GM18861 (cell line): ENCODE measurements around the gene CMSS1.
A peak's percentile ranks its signal among the peaks of the same experiment; 100 is the strongest.

Experiments
- ATAC-seq: cut with Tn5 transposase; IDR thresholded peaks from one replicate; pipeline ENCODE4 v1.9.1; 2021; ENCODE audit not compliant: unreplicated experiment

Gene CMSS1

DNA sequence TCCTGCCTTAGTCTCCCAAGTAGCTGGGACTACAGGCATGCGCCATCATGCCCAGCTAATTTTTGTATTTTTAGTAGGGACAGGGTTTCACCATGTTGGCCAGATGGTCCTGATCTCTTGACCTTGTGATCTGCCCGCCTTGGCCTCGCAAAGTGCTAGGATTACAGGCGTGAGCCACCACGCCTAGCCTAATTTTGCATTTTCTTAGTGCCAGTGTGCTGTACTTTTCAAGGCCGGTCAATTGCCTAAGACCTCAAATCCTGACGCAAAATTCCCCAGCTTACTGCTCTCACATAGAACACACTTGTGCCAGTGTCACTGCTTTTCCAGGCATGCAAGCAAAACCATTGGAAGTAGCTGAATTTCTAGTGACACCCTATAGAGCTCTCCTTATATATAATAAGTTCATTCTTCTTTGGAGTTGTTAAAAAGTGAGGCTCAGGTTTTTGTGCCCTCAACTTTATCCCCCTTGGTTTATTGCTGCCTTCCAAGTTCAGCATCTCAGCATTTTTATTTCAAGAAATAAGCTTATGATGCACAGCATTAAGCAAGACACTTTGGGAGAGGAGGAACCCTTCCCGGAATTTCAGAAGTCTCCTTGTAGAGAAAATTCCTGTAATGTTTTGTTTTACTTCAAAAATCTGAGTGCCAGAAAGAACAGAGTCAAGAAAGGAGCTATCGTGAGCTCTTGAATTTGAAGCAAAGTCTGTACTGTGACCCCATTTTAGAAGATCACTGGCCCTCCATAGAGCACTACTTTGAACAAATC, 203.4 kb downstream of the CMSS1 start:
- ATAC-seq = no peak

DNA sequence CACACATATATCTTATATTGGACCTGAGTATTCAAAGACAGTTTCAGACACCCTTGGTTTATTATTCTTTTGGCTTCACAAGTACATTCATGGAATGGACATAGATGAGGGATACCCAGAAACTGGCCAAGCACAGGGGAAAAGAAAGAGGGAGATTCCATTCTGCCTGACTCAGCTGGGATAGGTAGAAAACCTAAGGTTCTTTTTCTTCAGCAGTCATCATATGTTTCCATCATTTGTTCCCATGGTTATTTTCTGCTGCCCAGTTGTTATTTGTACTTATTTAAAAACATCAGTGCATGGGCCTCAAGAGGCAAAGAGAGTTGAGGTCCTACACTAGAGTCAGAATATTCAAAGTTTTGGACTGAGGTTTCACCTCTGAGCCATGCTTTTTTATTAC, 204.8 kb downstream of the CMSS1 start:
- no peak for ATAC-seq

DNA sequence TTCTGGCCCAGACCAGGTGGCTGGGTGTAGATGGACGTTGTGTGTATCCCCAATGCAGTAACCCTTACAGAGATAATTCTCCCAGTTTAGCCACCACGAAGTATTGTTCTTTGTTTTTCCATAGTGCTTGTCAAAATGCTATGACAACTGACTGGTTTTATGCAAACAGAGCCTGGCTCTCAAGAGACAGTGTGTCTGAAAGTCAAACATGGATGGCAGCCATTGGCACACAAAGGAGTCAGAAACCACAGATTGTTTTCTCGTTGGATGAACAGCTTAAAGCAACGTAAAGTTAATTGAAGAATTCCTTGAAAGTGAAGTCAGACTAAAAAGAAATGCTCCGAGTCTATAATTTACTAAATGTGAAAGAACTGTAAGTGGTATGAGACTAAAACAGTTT, 205.5 kb downstream of the CMSS1 start:
- no peak for ATAC-seq

DNA sequence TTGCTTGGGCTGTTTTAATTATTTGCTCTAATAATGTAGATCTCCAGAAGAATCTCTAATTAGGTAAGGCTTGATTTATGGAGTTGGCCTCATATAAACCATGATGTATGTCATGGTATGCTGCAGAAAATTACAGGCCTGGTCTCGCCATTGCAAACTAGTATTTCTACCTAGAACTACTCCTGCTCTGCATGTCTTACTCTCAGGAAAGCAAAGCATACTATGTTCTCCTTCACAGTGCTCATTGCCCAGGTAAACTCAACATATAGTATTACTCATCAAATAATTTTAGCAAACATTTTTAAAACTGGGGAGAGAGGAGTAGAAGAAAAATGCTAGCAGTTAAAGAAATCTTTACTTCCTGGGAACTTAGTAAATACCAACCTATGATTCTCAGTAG, 205.9 kb downstream of the CMSS1 start:
- no peak for ATAC-seq

DNA sequence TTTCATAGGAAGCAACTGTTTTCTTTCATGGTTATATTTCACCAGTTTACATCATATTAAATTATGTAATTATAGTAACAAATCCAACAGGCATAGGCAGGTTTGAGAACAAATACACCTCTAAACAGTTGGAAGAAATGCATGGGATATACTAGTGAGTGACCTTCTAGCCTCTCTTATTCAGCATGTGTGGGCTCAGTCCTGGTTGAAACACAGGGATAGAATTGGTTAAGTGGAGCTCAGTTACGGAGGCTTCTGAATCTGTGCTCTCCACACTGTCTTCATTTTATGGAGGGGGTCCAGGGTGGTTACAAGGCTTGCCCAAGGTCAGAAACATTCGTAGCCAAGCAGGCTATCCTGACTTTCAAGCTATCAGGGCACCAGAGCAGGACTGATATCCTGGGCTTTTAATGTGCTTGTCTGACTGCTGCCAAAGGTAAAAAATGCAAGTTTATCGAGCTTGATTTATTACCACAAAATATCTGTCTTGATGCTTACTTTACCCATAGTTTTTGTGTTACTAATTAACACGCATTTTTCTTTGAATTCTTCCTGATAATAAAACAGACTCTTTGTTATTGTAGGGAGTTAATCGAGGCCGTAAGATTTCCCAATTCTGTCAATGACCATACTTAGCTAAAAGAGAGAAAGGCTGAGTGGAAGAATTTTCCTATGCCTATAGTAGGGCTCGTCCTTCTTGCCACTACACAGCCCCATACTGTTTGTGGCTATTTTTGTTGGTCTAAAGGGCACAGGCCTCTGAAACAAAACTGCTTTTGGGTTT, 207.1 kb downstream of the CMSS1 start:
- ATAC-seq = no peak

DNA sequence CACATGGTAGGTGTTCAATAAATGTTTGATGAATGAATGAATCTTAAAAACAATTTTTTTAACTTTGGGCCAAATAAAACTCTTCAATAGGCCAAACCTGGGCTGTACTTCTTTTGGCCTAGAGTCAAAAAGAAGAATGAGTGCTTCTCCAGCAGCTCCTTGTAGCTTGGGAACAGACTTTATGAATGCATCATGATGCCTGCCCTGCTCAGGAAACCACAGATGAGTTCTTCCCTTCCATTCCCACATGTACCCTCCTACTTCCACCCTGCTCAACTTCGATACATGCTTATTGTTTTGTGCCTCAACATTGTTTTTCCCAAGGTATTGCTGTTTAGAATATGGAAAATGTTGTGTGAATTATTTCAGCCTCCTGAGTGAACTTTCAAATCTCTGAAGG, 209.7 kb downstream of the CMSS1 start:
- no peak for ATAC-seq

DNA sequence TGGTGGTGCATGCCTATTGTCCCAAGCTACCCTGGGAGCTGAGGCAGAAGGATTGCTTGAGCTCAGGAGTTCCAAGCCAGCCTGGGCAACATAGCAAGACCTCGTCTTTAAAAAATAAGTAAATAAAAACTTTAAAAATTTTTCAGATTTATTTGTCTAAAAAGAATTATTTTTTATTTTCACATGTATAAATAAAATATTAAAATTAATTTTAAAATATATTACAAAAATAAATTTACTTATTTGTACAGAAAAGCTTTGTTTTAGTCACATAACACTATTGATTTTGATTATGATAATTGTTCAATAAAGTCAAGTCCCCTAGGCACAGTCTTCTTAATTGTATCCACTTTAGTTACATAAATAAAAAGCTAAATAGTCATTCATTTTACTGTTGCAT, 211.4 kb downstream of the CMSS1 start:
- ATAC-seq = no peak

DNA sequence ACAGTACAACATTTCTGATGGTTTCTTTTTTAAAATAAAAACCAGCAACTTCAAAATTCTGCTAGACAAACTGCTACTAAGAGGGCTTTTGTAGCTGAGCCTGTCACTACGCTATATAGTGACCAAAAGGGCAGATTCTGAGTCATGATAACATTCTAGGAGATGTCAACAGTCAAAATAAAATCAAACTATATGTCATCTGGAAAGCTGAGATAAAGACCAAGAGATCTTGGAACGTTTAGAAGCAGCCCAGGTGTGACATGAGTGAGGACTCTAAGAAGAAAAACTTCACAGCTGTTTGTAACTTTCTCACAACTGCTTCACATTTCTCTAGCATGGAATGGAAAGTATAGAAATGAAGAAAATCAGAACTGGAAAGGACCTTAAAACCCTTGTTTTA, 212.0 kb downstream of the CMSS1 start:
- no peak for ATAC-seq

DNA sequence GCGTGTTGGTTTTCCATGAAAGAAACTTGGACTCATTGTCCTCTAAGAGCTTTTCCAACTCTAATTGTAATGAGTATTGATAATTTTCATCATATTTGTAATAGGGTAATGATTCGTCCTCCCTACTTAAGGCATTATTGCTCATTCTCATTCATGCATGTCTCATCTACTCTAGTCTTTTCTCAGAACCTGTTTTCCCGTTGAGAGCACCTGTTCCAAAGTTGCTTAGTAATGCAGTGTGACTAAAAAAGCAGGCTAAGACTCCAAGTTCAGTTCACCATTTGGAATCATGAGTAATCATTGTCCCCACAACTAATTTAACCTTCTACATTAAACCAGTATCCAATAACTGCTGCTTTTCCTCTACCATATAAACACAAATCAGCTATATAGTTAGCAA, 212.7 kb downstream of the CMSS1 start:
- no peak for ATAC-seq

DNA sequence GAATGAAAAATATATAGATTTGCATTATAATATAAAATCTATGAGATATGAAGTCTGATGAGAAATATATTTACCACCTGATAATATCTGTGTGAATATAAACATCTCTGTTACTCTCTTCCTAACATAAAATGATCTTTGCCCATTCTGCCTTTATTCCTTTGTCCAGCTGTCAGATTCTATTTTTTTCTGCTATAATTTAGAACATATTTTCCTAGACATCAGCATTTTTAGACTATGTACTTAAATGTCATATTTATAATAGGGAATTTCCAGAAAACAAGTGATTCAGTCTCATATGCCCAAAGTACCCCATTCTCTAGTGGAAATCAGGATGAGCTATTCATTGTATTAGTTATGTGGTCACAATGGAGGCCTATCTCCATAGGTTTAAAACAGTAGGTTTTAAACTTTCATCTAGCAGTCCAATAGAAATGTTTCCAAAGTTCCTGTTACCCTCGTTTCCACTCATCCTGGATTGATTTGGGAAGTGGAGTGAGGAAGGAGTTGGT, 213.3 kb downstream of the CMSS1 start:
- no peak for ATAC-seq

DNA sequence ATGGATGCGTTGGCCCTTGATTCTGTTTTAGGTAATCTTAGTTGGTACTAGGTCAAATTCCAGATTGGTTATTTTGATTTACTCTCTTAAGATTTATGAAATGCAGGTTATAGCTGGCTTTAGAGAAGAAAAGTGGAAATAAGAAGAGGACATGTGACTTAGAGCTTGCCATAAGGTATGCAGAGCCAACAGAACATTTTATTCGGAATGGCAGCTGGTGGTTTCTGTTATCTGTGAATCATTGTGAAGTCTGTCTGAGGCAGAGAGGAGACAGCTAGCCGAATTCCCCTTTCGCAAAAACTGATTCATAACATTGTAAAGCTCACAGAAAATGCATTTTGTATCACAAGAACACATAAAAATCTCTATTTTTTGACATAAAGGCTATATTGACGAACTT, 214.6 kb downstream of the CMSS1 start:
- ATAC-seq = no peak

DNA sequence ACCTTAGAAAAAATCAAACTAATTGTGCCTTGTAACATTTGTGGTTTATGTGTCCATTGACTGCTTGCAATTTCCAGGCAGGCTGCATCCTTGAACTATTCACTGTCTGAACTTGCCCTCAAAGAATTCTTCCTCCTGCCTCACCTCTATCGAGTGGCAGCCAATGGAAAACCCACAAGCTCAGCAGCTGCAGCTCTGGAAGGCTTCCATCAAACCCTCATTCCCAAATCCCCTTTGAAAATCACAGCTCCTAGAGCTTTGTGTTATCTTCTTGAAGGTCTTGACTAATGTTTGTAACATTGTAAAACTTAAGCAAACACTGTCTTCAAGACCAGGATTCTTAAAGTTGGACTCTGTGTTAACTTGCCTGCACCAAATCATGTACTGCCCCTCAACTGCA, 215.5 kb downstream of the CMSS1 start:
- ATAC-seq = no peak

DNA sequence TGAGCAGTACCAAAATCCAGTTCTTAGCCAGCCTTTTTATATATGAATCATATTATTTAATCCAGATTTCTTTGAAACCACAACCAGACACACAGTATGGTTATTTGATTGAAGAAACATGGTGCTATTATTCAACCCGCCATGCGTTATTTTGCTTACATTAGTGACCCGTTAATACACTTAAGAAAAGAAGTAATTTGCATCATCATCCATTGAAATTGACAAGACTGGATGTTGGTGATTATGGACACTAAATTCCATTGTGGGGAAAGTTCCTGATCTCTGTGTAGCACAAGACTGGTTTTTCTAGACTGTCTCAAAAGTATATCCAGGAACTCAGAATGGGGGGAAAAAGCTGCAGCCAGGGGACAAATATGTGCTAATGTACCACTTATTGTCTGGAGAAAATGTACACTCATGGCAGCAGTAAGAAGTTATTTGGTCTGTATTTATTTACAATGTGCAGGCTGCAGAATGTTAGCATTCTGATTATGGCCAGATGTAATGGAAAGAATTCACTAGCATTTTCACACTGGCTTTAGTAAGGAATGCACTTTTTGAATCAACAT, 216.3 kb downstream of the CMSS1 start:
- no peak for ATAC-seq

DNA sequence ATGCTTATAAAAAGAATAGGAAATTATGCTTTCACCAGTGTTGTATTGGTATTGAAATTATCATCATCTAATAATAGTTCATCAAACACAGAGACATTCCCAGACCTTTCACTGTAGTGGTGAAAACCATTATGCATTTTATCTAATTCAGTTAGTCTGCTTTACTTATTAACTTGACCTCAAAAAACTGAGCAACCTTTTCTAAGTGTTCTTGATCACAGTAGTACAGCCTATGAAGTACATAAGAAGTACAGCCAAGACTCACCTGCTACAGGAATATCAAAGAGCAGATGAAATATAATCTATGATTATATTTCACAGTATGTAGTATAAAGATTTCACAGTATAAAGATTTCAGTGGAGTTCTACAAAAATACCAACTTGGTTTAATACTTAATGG, 221.4 kb downstream of the CMSS1 start:
- no peak for ATAC-seq

DNA sequence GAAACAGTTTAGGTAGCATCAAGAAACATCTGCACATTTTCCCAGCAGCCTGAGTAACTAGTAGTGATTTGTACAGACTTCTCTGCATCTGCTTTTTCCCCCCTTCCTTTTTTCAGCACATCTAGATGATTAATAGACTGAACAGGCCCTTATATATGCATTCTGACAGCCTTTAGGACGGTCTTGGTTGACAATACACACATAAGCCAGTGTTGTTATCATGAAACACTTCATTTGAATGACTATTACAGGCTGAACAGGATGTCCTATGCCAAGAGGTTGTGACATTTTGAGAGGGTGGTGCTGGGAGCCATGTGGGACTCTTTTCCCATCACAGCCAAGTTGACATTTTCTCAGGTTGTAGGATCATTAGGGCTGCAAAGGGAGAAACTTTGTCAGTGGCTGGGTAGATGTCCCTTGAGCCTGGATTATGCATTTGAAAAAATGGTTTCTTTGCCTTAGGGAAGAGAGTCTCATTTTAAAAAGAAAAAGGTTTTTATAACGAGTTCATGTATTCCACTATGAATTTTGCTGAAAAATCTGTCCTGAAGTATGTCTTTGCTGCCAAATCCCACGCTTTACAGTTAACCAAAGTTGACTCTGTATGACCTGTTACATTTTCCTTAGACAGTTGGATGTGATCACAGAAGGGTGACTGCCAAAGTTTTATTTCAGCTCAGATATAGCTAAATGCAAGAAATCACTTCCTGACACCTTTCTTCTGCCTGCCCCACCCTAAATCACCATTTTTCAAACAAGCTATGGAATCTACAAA, 223.0 kb downstream of the CMSS1 start:
- ATAC-seq = no peak

DNA sequence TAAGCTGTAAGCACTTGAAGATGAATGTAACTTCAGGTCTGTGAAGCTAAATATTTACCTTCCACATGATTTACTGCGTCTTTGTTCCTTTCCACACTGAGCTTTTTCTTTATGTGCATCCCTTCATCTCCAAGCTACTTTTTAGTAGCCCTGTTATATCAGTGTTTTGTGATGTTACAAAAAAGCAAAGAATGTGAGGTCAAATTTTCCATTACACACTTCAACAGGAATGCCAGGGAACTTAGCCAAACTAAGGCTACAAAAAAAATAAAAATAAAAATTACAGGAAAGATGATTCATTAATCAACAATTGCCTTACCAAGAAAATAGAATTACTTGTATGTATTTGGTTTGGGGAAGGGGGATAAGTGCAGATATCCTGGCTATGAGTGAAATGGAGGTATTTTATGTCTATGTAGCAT, 223.7 kb downstream of the CMSS1 start:
- no peak for ATAC-seq

DNA sequence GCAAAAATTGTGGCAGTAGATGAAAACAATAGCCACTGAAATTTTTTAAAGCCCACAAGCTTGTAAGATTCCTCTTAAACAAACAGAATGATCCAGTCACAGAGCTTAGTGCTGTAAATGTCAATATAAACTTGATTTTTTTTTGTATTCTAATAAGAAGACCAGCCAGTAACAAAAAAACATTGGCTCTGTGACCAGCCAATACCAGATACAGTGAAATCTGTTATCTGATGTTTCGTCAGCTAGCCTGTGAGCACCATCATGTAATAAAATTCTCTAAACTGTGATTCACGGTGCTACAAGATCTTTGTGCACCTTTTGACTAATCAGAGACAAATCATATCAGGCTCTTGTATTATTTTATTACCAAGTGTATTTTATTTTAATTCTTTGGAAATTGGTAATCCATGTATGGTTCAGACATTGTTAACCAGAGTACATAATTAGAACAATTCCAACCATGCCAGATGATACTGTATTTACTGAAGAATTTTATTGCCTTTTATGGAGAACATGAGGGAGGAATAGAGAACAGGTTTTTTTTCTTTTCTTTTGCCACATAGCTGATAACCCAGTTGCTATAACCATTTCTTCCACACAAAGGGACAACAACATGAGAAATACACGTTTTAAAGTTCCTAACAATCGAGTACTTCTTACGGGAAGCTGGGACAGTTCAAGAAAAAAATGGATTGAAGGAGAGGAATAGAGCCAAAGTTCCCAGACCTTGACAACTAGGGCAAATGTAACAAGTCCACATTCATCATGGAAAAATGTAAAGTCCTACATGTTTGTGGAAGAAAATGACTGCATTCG, 224.7 kb downstream of the CMSS1 start:
- ATAC-seq = no peak

DNA sequence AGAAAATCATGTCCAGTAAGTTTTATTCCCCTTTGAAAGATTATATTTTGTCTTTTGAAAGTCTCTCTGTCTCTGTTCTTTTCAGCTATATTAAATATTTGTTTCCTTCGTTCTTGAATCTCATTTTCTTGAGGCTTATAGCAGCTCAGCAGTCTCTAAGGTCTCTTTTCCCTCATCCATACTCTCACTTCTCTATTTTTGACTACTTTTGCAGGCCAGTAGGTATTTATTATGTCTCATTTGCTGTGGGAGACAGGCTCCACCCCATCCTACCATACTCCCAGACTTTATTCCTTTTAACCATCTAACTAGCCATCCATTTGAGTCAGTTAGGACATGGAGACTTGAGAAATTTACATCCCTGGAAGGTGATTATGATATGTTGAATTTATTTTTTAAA, 225.6 kb downstream of the CMSS1 start:
- no peak for ATAC-seq

DNA sequence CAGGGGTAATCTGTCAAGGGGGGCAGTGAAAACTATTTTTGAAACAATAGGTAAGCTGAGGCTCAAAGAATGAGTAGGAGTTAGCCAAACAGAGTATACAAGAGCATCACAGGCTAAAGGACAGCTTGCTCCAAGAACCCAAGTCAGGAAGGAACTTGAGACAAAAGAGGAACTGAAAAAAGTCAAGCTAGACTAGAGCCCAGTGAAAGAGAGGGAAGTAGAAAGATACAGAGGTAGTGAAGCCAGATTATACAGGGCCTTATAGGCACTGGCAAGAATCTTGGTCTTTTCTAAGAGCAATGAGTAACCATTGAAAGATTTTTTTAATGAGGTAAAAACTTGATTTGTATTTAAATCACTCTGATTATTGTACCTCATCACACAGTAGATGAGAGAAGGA, 226.7 kb downstream of the CMSS1 start:
- peak; percentile 81 for ATAC-seq

DNA sequence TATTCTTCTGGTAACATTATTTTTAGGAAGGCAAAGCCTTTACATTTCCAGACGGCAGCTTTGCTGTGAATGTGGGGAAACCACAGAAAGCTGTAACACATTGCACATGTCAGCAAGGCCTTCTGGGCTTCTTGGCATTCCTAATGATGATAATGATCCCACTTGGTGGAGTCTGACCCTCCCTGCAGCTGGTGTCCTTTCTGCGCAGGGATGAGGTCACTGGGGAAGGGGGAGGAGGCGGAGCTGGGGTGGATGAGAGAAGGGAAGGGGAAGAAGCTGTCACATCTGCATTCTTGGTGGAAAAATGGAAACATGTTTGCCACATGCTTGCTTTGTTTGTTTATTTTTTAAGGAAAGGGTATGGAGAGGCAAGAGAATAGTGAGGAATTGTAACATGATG, 228.0 kb downstream of the CMSS1 start:
- no peak for ATAC-seq
